ENCODE results near the gene GCKR.

Gene GCKR

GRCh38 chr2:27451095-27451494 lies 45.5 kb upstream of the GCKR start:
- no peak for ATAC-seq
- no peak for TF ChIP-seq OSR1 (CRISPR knock-in tag; IDR thresholded peaks at IDR 0.05)
- TF ChIP-seq RARB (CRISPR knock-in tag; IDR thresholded peaks at IDR 0.05): no peak
- TF ChIP-seq ZFP30 (CRISPR knock-in tag; IDR thresholded peaks at IDR 0.05): no peak
- no peak for TF ChIP-seq CSDC2 (CRISPR knock-in tag; IDR thresholded peaks at IDR 0.05)
- no peak for TF ChIP-seq ZNF565 (CRISPR knock-in tag; conservative IDR thresholded peaks at IDR 0.05; ENCODE audit: low read depth)
- TF ChIP-seq CSRNP3 (CRISPR knock-in tag; IDR thresholded peaks at IDR 0.05): no peak
- no peak for TF ChIP-seq TCF4 (CRISPR knock-in tag; IDR thresholded peaks at IDR 0.05; ENCODE audit: borderline replicate concordance)
- TF ChIP-seq ZNF8 (CRISPR knock-in tag; IDR thresholded peaks at IDR 0.05): no peak
- no peak for TF ChIP-seq TSHZ2 (CRISPR knock-in tag; IDR thresholded peaks at IDR 0.05)
- TF ChIP-seq ZNF70 (CRISPR knock-in tag; IDR thresholded peaks at IDR 0.05): no peak

GRCh38 chr2:27453968-27454367 lies 42.7 kb upstream of the GCKR start:
- TF ChIP-seq PPARA (CRISPR knock-in tag; IDR thresholded peaks at IDR 0.05; ENCODE audit: borderline replicate concordance) (no peak), TSHZ2 (CRISPR knock-in tag; IDR thresholded peaks at IDR 0.05) (no peak), OSR1 (CRISPR knock-in tag; IDR thresholded peaks at IDR 0.05) (no peak), CSDC2 (CRISPR knock-in tag; IDR thresholded peaks at IDR 0.05) (no peak), ZNF8 (CRISPR knock-in tag; IDR thresholded peaks at IDR 0.05) (no peak), CREB5 (CRISPR knock-in tag; IDR thresholded peaks at IDR 0.05; ENCODE audit: low read depth) (no peak), PATZ1 (CRISPR knock-in tag; IDR thresholded peaks at IDR 0.05; ENCODE audit: borderline replicate concordance) (no peak), TCF4 (CRISPR knock-in tag; IDR thresholded peaks at IDR 0.05; ENCODE audit: borderline replicate concordance) (no peak), ZC3H10 (CRISPR knock-in tag; IDR thresholded peaks at IDR 0.05) (no peak), ISL1 (CRISPR knock-in tag; IDR thresholded peaks at IDR 0.05) (no peak), SNAI2 (CRISPR knock-in tag; IDR thresholded peaks at IDR 0.05) (no peak), ZFP3 (CRISPR knock-in tag; IDR thresholded peaks at IDR 0.05) (no peak), ARNTL (CRISPR knock-in tag; IDR thresholded peaks at IDR 0.05; ENCODE audit: borderline replicate concordance, low read depth) (no peak), CSRNP3 (CRISPR knock-in tag; IDR thresholded peaks at IDR 0.05) (no peak), ZNF70 (CRISPR knock-in tag; IDR thresholded peaks at IDR 0.05) (no peak), ZFP30 (CRISPR knock-in tag; IDR thresholded peaks at IDR 0.05) (no peak)
- no peak for ATAC-seq

All from SK-N-SH treated with all-trans-retinoic acid at 6 μM for 48 hours (cell line).